Epidermal melanocyte (primary cell): ENCODE data around the gene OCIAD2.
"Not testable (repeated sequence)": the region's sequence is repeated elsewhere in the genome, so short reads cannot be mapped to it uniquely, and the experiment has no call there.

Experiments used
- DNase-seq: peaks from one replicate; pipeline ENCODE4 v3.0.0; 2011; ENCODE audit warnings: low spot score; ENCODE audit not compliant: insufficient read length

Gene OCIAD2

GRCh38 chr4:48906206-48907173 is at the start of gene OCIAD2:
TSS of gene OCIAD2 (minus strand) at chr4:48906774. CDS start at chr4:48904549, 2,225 bp downstream.
- no peak for DNase-seq

GRCh38 chr4:48954314-48954713 is 47.7 kb upstream of the OCIAD2 start:
- DNase-seq, result no peak

GRCh38 chr4:48949518-48950219 is 43.1 kb upstream of the OCIAD2 start:
- no peak for DNase-seq

GRCh38 chr4:48949086-48949485 is 42.5 kb upstream of the OCIAD2 start:
- DNase-seq, result no peak

- no peak for DNase-seq
Observed at GRCh38 chr4:48947731-48948130, 41.2 kb upstream of the OCIAD2 start.

- no peak for DNase-seq
Observed at GRCh38 chr4:48945981-48946380, 39.4 kb upstream of the OCIAD2 start.

- DNase-seq, result no peak
Observed at GRCh38 chr4:48944756-48945241, 38.2 kb upstream of the OCIAD2 start.

- DNase-seq, result no peak
Observed at GRCh38 chr4:48944252-48944651, 37.7 kb upstream of the OCIAD2 start.

GRCh38 chr4:48943387-48943786 is 36.8 kb upstream of the OCIAD2 start:
- DNase-seq, result no peak

- no peak for DNase-seq
Observed at GRCh38 chr4:48939785-48940184, 33.2 kb upstream of the OCIAD2 start.

- no peak for DNase-seq
Observed at GRCh38 chr4:48938831-48939230, 32.3 kb upstream of the OCIAD2 start.

GRCh38 chr4:48937033-48937432 is 30.5 kb upstream of the OCIAD2 start:
- DNase-seq, result no peak

- DNase-seq, result no peak
Observed at GRCh38 chr4:48931459-48931858, 24.9 kb upstream of the OCIAD2 start.

- DNase-seq, result no peak
Observed at GRCh38 chr4:48930654-48931053, 24.1 kb upstream of the OCIAD2 start.

- no peak for DNase-seq
Observed at GRCh38 chr4:48924416-48924815, 17.8 kb upstream of the OCIAD2 start.

GRCh38 chr4:48923065-48923464 is 16.5 kb upstream of the OCIAD2 start:
- DNase-seq, result not testable (repeated sequence)

- DNase-seq, result no peak
Observed at GRCh38 chr4:48914311-48914710, 7.7 kb upstream of the OCIAD2 start.

GRCh38 chr4:48913346-48913745 is 6.8 kb upstream of the OCIAD2 start:
- no peak for DNase-seq

- DNase-seq, result no peak
Observed at GRCh38 chr4:48912349-48912748, 5.8 kb upstream of the OCIAD2 start.

- DNase-seq, result no peak
Observed at GRCh38 chr4:48910511-48910910, 3.9 kb upstream of the OCIAD2 start.

GRCh38 chr4:48909697-48910096 is 3.1 kb upstream of the OCIAD2 start:
- peak; percentile 42 for DNase-seq

GRCh38 chr4:48908687-48909086 is 2.1 kb upstream of the OCIAD2 start:
- DNase-seq, result no peak
